H9 (cell line): Measurements from ENCODE around the gene TDRD9. TPM values are rescaled to one million over a fixed set of nuclear protein-coding genes. Genes with fewer than 3 reads are reported as not detected.

ENCODE experiments used
- DNase-seq: peaks from one replicate; pipeline ENCODE4 v3.0.0-alpha.2; 2017
- H2AFZ ChIP-seq: one replicate; pipeline ENCODE4 v1.6.1; 2013; ENCODE audit warnings: mild to moderate bottlenecking, low read length, control low read depth, moderate library complexity
- H2AK5ac ChIP-seq: 2 replicates; pipeline ENCODE4 v1.6.1; 2013; ENCODE audit warnings: low read length, control low read depth, mixed read lengths; ENCODE audit not compliant: insufficient read length
- H2BK120ac ChIP-seq: one replicate; pipeline ENCODE4 v1.6.1; 2013; ENCODE audit warnings: low read depth, mild to moderate bottlenecking, low read length, control low read depth, inconsistent platforms; ENCODE audit not compliant: poor library complexity, severe bottlenecking
- H2BK12ac ChIP-seq: 2 replicates; pipeline ENCODE4 v1.6.1; 2013; ENCODE audit warnings: low read length, control low read depth, mixed read lengths, low read depth; ENCODE audit not compliant: insufficient read length
- H2BK15ac ChIP-seq: 2 replicates; pipeline ENCODE4 v1.6.1; 2013; ENCODE audit warnings: low read depth, low read length, control low read depth
- H2BK20ac ChIP-seq: one replicate; pipeline ENCODE4 v1.6.1; 2013; ENCODE audit warnings: low read depth, mild to moderate bottlenecking, low read length, control low read depth, inconsistent platforms; ENCODE audit not compliant: poor library complexity, severe bottlenecking
- H2BK5ac ChIP-seq: 2 replicates; pipeline ENCODE4 v1.6.1; 2013; ENCODE audit warnings: low read length, control low read depth, mixed read lengths; ENCODE audit not compliant: insufficient read length
- H3K14ac ChIP-seq: 2 replicates; pipeline ENCODE4 v1.6.1; 2013; ENCODE audit warnings: low read length, control low read depth; ENCODE audit not compliant: insufficient read depth
- H3K18ac ChIP-seq: 2 replicates; pipeline ENCODE4 v1.6.1; 2013; ENCODE audit warnings: low read depth, mild to moderate bottlenecking, mixed read lengths, low read length, control low read depth; ENCODE audit not compliant: insufficient read length
- H3K23ac ChIP-seq: 2 replicates; pipeline ENCODE4 v1.6.1; 2013; ENCODE audit warnings: low read length, control low read depth, mixed read lengths, low read depth; ENCODE audit not compliant: insufficient read length
- H3K23me2 ChIP-seq: 2 replicates; pipeline ENCODE4 v1.6.1; 2013; ENCODE audit warnings: low read depth, mild to moderate bottlenecking, mixed read lengths, low read length, control low read depth; ENCODE audit not compliant: insufficient read length, poor library complexity, severe bottlenecking
- H3K27ac ChIP-seq: 2 replicates; pipeline ENCODE4 v1.5.1; 2013; ENCODE audit warnings: low read length, control low read depth, mixed read lengths, low read depth; ENCODE audit not compliant: insufficient read length
- H3K27me3 ChIP-seq: 2 replicates; pipeline ENCODE4 v1.6.1; 2013; ENCODE audit warnings: low read length, control low read depth, inconsistent platforms; ENCODE audit not compliant: insufficient read depth
- H3K4ac ChIP-seq: 2 replicates; pipeline ENCODE4 v1.6.1; 2013; ENCODE audit warnings: low read depth, mild to moderate bottlenecking, control low read depth, inconsistent platforms, low read length, moderate library complexity
- H3K4me1 ChIP-seq: 2 replicates; pipeline ENCODE4 v1.6.1; 2013; ENCODE audit warnings: low read length, control low read depth, inconsistent platforms; ENCODE audit not compliant: insufficient read depth
- H3K4me2 ChIP-seq: 2 replicates; pipeline ENCODE4 v1.6.1; 2013; ENCODE audit warnings: low read length, control low read depth, mixed read lengths; ENCODE audit not compliant: insufficient read length, insufficient read depth
- H3K56ac ChIP-seq: 2 replicates; pipeline ENCODE4 v1.6.1; 2013; ENCODE audit warnings: low read depth, mild to moderate bottlenecking, mixed read lengths, low read length, control low read depth; ENCODE audit not compliant: insufficient read length
- H3K79me1 ChIP-seq: 2 replicates; pipeline ENCODE4 v1.6.1; 2013; ENCODE audit warnings: low read depth, mild to moderate bottlenecking, moderate library complexity, low read length, control low read depth, inconsistent platforms; ENCODE audit not compliant: insufficient read depth, poor library complexity, severe bottlenecking
- H3K79me2 ChIP-seq: 2 replicates; pipeline ENCODE4 v1.6.1; 2013; ENCODE audit warnings: low read length, control low read depth, inconsistent platforms; ENCODE audit not compliant: insufficient read depth
- H3K9ac ChIP-seq: 2 replicates; pipeline ENCODE4 v1.6.1; 2013; ENCODE audit warnings: low read length, control low read depth, mixed read lengths; ENCODE audit not compliant: insufficient read length; ENCODE audit errors: extremely low read depth
- H3K9me3 ChIP-seq: one replicate; pipeline ENCODE4 v1.6.1; 2013; ENCODE audit warnings: low read depth, low read length, inconsistent platforms; ENCODE audit not compliant: control insufficient read depth
- H3T11ph ChIP-seq: one replicate; pipeline ENCODE4 v1.6.1; 2013; ENCODE audit warnings: mild to moderate bottlenecking, low read length, control low read depth, inconsistent platforms
- H4K20me1 ChIP-seq: one replicate; pipeline ENCODE4 v1.6.1; 2013; ENCODE audit not compliant: control insufficient read depth, insufficient read length, insufficient read depth
- H4K5ac ChIP-seq: 2 replicates; pipeline ENCODE4 v1.6.1; 2013; ENCODE audit warnings: low read depth, mild to moderate bottlenecking, mixed read lengths, low read length, control low read depth; ENCODE audit not compliant: insufficient read length
- H4K8ac ChIP-seq: replicated peaks from 2 replicates; pipeline ENCODE4 v1.6.1; 2013; ENCODE audit warnings: low read length, control low read depth, mixed read lengths, low read depth; ENCODE audit not compliant: insufficient read length
- H4K91ac ChIP-seq: 2 replicates; pipeline ENCODE4 v1.6.1; 2013; ENCODE audit warnings: low read depth, mild to moderate bottlenecking, moderate library complexity, mixed read lengths, low read length, control low read depth; ENCODE audit not compliant: insufficient read length
- H3K27ac Mint-ChIP-seq, 3 experiments: 2 replicates in 2 of 3; 3 replicates in 1 of 3; pipeline ENCODE4 v1.8.0; 2020 to 2021; ENCODE audit warnings: mixed read lengths in 3 of 3, mild to moderate bottlenecking in 1 of 3, moderate library complexity in 1 of 3
- H3K27me3 Mint-ChIP-seq: 2 replicates; pipeline ENCODE4 v1.8.0; 2021; ENCODE audit warnings: low read depth, mild to moderate bottlenecking, moderate library complexity, mixed read lengths
- H3K36me3 Mint-ChIP-seq, 3 experiments: 2 replicates in 2 of 3; 3 replicates in 1 of 3; pipeline ENCODE4 v1.8.0; 2020 to 2021; ENCODE audit warnings: low read depth in 3 of 3, mixed read lengths in 3 of 3; ENCODE audit not compliant: insufficient read depth in 1 of 3
- H3K4me1 Mint-ChIP-seq, 2 experiments: 2 replicates each; pipeline ENCODE4 v1.8.0; 2020; ENCODE audit warnings: mixed read lengths in 2 of 2
- H3K4me3 Mint-ChIP-seq, 2 experiments: 2 replicates in 1 of 2; 3 replicates in 1 of 2; pipeline ENCODE4 v1.8.0; 2020 to 2021; ENCODE audit warnings: mild to moderate bottlenecking in 2 of 2, mixed read lengths in 2 of 2, moderate library complexity in 1 of 2
- H3K9me3 Mint-ChIP-seq, 2 experiments: 2 replicates in 1 of 2; 3 replicates in 1 of 2; pipeline ENCODE4 v1.8.0; 2020; ENCODE audit warnings: mild to moderate bottlenecking in 2 of 2, mixed read lengths in 2 of 2, moderate library complexity in 1 of 2
- CTCF ChIP-seq: fragments of 200-600 bp; sonication (generic); conservative IDR thresholded peaks from 3 replicates; pipeline ENCODE4 v1.8.0; 2021; ENCODE audit warnings: antibody characterized with exemption, mild to moderate bottlenecking
- WGBS: extraction: QIAGEN DNeasy Blood & Tissue Kit; methylation state at CpG from one replicate; pipeline ENCODE4 v1.1.7; 2013; ENCODE audit warnings: missing lambda C conversion rate, low lambda C conversion rate, mixed read lengths; ENCODE audit not compliant: insufficient read length; ENCODE audit errors: extremely low coverage; 5-methylcytosine and 5-hydroxymethylcytosine counted together
- total RNA-seq: library from RNA; stranded (reverse); gene quantifications from 2 replicates; pipeline ENCODE4 v1.2.1, GENCODE V29; 2021

The TDRD9 gene
- total RNA-seq, 1 experiment from 2014 or later: not detected

GRCh38 chr14:103909531-103910261, 18.6 kb upstream of the TDRD9 start:
- Histone ChIP-seq H3K56ac (no peak overlapping the region), H3K23ac (no peak overlapping the region), H4K91ac (no peak overlapping the region), H2AFZ (no peak overlapping the region), H3K27ac (no peak overlapping the region), H2BK12ac (no peak overlapping the region), H3K4me2 (peak overlapping the region; percentile 30), H3K9me3 (no peaks in the 10 kb centered on the region), H3K18ac (no peak overlapping the region), H2BK120ac (no peak overlapping the region), H3K79me1 (no peaks in the 10 kb centered on the region), H3K27me3 (no peaks in the 10 kb centered on the region; the same call in 1 of the 2 replicates), H2AK5ac (no peak overlapping the region), H3K23me2 (no peaks in the 10 kb centered on the region), H3K9ac (no peak overlapping the region), H3K79me2 (no peaks in the 10 kb centered on the region; the same call in 1 of the 2 replicates), H3K4ac (no peak overlapping the region), H4K5ac (no peak overlapping the region), H3K4me1 (no peaks in the 10 kb centered on the region), H4K20me1 (no peaks in the 10 kb centered on the region), H2BK15ac (no peak overlapping the region), H2BK20ac (no peak overlapping the region), H3T11ph (no peak overlapping the region), H2BK5ac (no peak overlapping the region), H3K14ac (no peak overlapping the region), H4K8ac (no peak overlapping the region)
- DNase-seq: no peak
- Mint-ChIP-seq H3K36me3 (peaks cover 2 to 24% (median 16%) of the 10 kb centered on the region in 3 experiments; a peak in 6 of 7 replicates), H3K4me1 (peaks cover 16 to 17% of the 10 kb centered on the region in 2 experiments), H3K9me3 (no peaks in the 10 kb centered on the region), H3K27me3 (peaks cover 2% of the 10 kb centered on the region; the same call in 1 of the 2 replicates), H3K27ac (peak overlapping the region in 2 of 3 experiments; percentile 40 to 78; a peak in 1 of 7 replicates), H3K4me3 (peak overlapping the region; percentile 15 to 40; a peak in 3 of 5 replicates)
- WGBS: no CpG with 5 or more reads among the region's 26 CpGs
- TF ChIP-seq CTCF: no peak
